Measurements from ENCODE around the gene MUC7. TPM values are rescaled to one million over a fixed set of nuclear protein-coding genes. Genes with fewer than 3 reads are reported as not detected.

MUC7 gene
- total RNA-seq, 4 donors from 2014 or later: not detected

GRCh38 chr4:70505151-70505748, 33.3 kb downstream of the MUC7 start:
- ATAC-seq: no peak
- Histone ChIP-seq H3K27me3 (peaks cover 17% of the 10 kb centered on the region), H3K9me3 (no peaks in the 10 kb centered on the region), H3K27ac (no peak overlapping the region), H3K4me3 (no peak overlapping the region), H3K36me3 (no peaks in the 10 kb centered on the region), H3K4me1 (no peaks in the 10 kb centered on the region)
- 1 to 3% methylated on average over 7 of the region's 7 CpGs for WGBS, 2 donors (ENCODE audit: low coverage in 1 of 2)
- no peak for TF ChIP-seq POLR2AphosphoS5 (IDR thresholded peaks at IDR 0.05)
- TF ChIP-seq CTCF (IDR thresholded peaks at IDR 0.05): peak; percentile 51 to 83 (median 68)

GRCh38 chr4:70508801-70509200, 36.8 kb downstream of the MUC7 start:
- TF ChIP-seq POLR2AphosphoS5 (IDR thresholded peaks at IDR 0.05) (no peak), POLR2A (IDR thresholded peaks at IDR 0.05) (no peak), EP300 (IDR thresholded peaks at IDR 0.05) (no peak), CTCF (IDR thresholded peaks at IDR 0.05) (no peak)
- Histone ChIP-seq H3K4me3 (no peak overlapping the region), H3K9me3 (no peaks in the 10 kb centered on the region), H3K4me1 (no peaks in the 10 kb centered on the region), H3K36me3 (no peaks in the 10 kb centered on the region), H3K27me3 (peaks cover 17% of the 10 kb centered on the region), H3K27ac (no peak overlapping the region)
- no peak for ATAC-seq
- WGBS, 2 donors (ENCODE audit: low coverage in 1 of 2): 29 to 30% methylated on average over 1 of the region's 1 CpG

GRCh38 chr4:70511365-70511764, 39.4 kb downstream of the MUC7 start:
- Histone ChIP-seq H3K4me3 (no peak overlapping the region), H3K4me1 (no peaks in the 10 kb centered on the region), H3K27ac (no peak overlapping the region), H3K9me3 (no peaks in the 10 kb centered on the region), H3K36me3 (no peaks in the 10 kb centered on the region), H3K27me3 (peaks cover 14% of the 10 kb centered on the region)
- TF ChIP-seq CTCF (IDR thresholded peaks at IDR 0.05): no peak
- TF ChIP-seq POLR2AphosphoS5 (IDR thresholded peaks at IDR 0.05): no peak
- no peak for TF ChIP-seq POLR2A (IDR thresholded peaks at IDR 0.05)
- TF ChIP-seq EP300 (IDR thresholded peaks at IDR 0.05): no peak
- ATAC-seq: no peak
- 83 to 95% methylated on average over 3 of the region's 3 CpGs for whole genome bisulfite sequencing, 2 donors (ENCODE audit: low coverage in 1 of 2)

- TF ChIP-seq POLR2AphosphoS5 (IDR thresholded peaks at IDR 0.05) (no peak), POLR2A (IDR thresholded peaks at IDR 0.05) (no peak), CTCF (IDR thresholded peaks at IDR 0.05) (no peak), EP300 (IDR thresholded peaks at IDR 0.05) (no peak)
- WGBS, 2 donors (ENCODE audit: low coverage in 1 of 2): 82 to 83% methylated on average over 4 of the region's 4 CpGs
- Histone ChIP-seq H3K9me3 (no peaks in the 10 kb centered on the region), H3K36me3 (no peaks in the 10 kb centered on the region), H3K27ac (no peak overlapping the region), H3K27me3 (no peaks in the 10 kb centered on the region), H3K4me1 (no peaks in the 10 kb centered on the region), H3K4me3 (no peak overlapping the region)
- no peak for ATAC-seq
Measured at GRCh38 chr4:70515367-70516250, 43.6 kb downstream of the MUC7 start.

GRCh38 chr4:70518269-70518668, 46.3 kb downstream of the MUC7 start, which contains the start of gene AMTN:
Gene AMTN, plus strand, starts transcription at chr4:70518569. Its CDS starts 209 bp downstream, at chr4:70518778.
- no peak for TF ChIP-seq EP300 (IDR thresholded peaks at IDR 0.05)
- TF ChIP-seq POLR2AphosphoS5 (IDR thresholded peaks at IDR 0.05): no peak
- TF ChIP-seq POLR2A (IDR thresholded peaks at IDR 0.05): no peak
- no peak for TF ChIP-seq CTCF (IDR thresholded peaks at IDR 0.05)
- H3K4me3 ChIP-seq: no peak within 1 kb of the TSS

More at GRCh38 chr4:70518269-70518668, 46.3 kb downstream of the MUC7 start, which contains the start of gene AMTN:
- no peaks in the 10 kb centered on the region for H3K36me3 ChIP-seq
- H3K9me3 ChIP-seq: no peaks in the 10 kb centered on the region
- 71 to 83% methylated on average over 2 of the region's 2 CpGs for WGBS, 2 donors (ENCODE audit: low coverage in 1 of 2)
- no peak for ATAC-seq
- H3K27ac ChIP-seq: no peak within 1 kb of the TSS
- H3K4me1 ChIP-seq: no peaks in the 10 kb centered on the region
- H3K27me3 ChIP-seq: no peaks in the 10 kb centered on the region
